GM18909 (cell line): Measurements from ENCODE around the gene DFFB.

ENCODE experiments used
- ATAC-seq: cut with Tn5 transposase; IDR thresholded peaks from one replicate; pipeline ENCODE4 v1.9.1; 2021; ENCODE audit warnings: mild to moderate bottlenecking; ENCODE audit not compliant: unreplicated experiment, poor library complexity

DFFB gene

GRCh38 chr1:3922851-3923250 is 65.6 kb downstream of the DFFB start:
- ATAC-seq, result no peak

- ATAC-seq, result no peak
These were observed 66.3 kb downstream of the DFFB start for GRCh38 chr1:3923378-3924185.

GRCh38 chr1:3924186-3924824 is 67.0 kb downstream of the DFFB start:
- no peak for ATAC-seq

- ATAC-seq, result no peak
These were observed 67.5 kb downstream of the DFFB start for GRCh38 chr1:3924825-3925220.

GRCh38 chr1:3925256-3925655 is 68.0 kb downstream of the DFFB start:
- ATAC-seq, result no peak

- no peak for ATAC-seq
These were observed 68.5 kb downstream of the DFFB start for GRCh38 chr1:3925762-3926161.

- no peak for ATAC-seq
These were observed 69.7 kb downstream of the DFFB start for GRCh38 chr1:3926956-3927355.

- no peak for ATAC-seq
These were observed 71.3 kb downstream of the DFFB start for GRCh38 chr1:3928586-3928985.

GRCh38 chr1:3929126-3929525 is 71.8 kb downstream of the DFFB start:
- ATAC-seq, result no peak

GRCh38 chr1:3930301-3931006 is 73.2 kb downstream of the DFFB start:
- ATAC-seq, result no peak

- ATAC-seq, result no peak
These were observed 74.0 kb downstream of the DFFB start for GRCh38 chr1:3931007-3931912.

- no peak for ATAC-seq
These were observed 75.1 kb downstream of the DFFB start for GRCh38 chr1:3932156-3932919.
